CD4-positive, CD25-positive, alpha-beta regulatory T cell (primary cell): ENCODE measurements around the gene MKX. TPM values are rescaled to one million over a fixed set of nuclear protein-coding genes. Genes with fewer than 3 reads are reported as not detected.
"Not testable (repeated sequence)": the region's sequence is repeated elsewhere in the genome, so short reads cannot be mapped to it uniquely, and the experiment has no call there.

Source experiments
- ATAC-seq, 2 donors: fragments of 150-1000 bp; cut with Tn5 transposase; one replicate each; pipeline ENCODE4 v1.10.0; 2021; ENCODE audit warnings: low read depth in 2 of 2, moderate number of reproducible peaks in 2 of 2, moderate library complexity in 1 of 2
- DNase-seq, 3 donors: peaks; one replicate each; pipeline versions ENCODE4 v3.0.0 to v3.0.0-alpha.2; 2012 to 2022; ENCODE audit warnings: mixed read lengths in 1 of 3
- H3K27ac ChIP-seq: one replicate; pipeline ENCODE4 v1.7.0; 2013; ENCODE audit warnings: mild to moderate bottlenecking, low read length; ENCODE audit not compliant: insufficient read depth, poor library complexity, severe bottlenecking
- H3K27me3 ChIP-seq: one replicate; pipeline ENCODE4 v1.7.0; 2013; ENCODE audit warnings: low read length; ENCODE audit not compliant: control insufficient read depth, insufficient read depth
- H3K36me3 ChIP-seq: one replicate; pipeline ENCODE4 v1.7.0; 2013; ENCODE audit warnings: mild to moderate bottlenecking, low read length, moderate library complexity; ENCODE audit not compliant: control insufficient read depth, insufficient read depth
- H3K4me1 ChIP-seq: 2 replicates; pipeline ENCODE4 v1.7.0; 2013; ENCODE audit warnings: mild to moderate bottlenecking, low read length; ENCODE audit not compliant: insufficient read depth, control insufficient read depth, poor library complexity, severe bottlenecking
- H3K4me3 ChIP-seq: one replicate; pipeline ENCODE4 v1.7.0; 2013; ENCODE audit warnings: low read depth, mild to moderate bottlenecking, low read length, moderate library complexity
- H3K9me3 ChIP-seq, 2 experiments: 1 replicate in 1 of 2; 2 replicates in 1 of 2; pipeline ENCODE4 v1.7.0; 2013; ENCODE audit warnings: low read length in 2 of 2, mild to moderate bottlenecking in 1 of 2, moderate library complexity in 1 of 2; ENCODE audit not compliant: control insufficient read depth in 2 of 2
- H3K27ac Mint-ChIP-seq, 3 donors: one replicate each; pipeline ENCODE4 v1.8.0; 2020 to 2022; ENCODE audit warnings: mild to moderate bottlenecking in 3 of 3, mixed read lengths in 3 of 3, moderate library complexity in 2 of 3
- H3K27me3 Mint-ChIP-seq: one replicate; pipeline ENCODE4 v1.8.0; 2022; ENCODE audit warnings: mild to moderate bottlenecking, mixed read lengths
- H3K36me3 Mint-ChIP-seq: one replicate; pipeline ENCODE4 v1.8.0; 2020; ENCODE audit warnings: mixed read lengths
- H3K4me1 Mint-ChIP-seq, 4 donors: one replicate each; pipeline ENCODE4 v1.8.0; 2020 to 2022; ENCODE audit warnings: mixed read lengths in 4 of 4, mild to moderate bottlenecking in 1 of 4
- H3K4me3 Mint-ChIP-seq, 4 donors: one replicate each; pipeline ENCODE4 v1.8.0; 2020 to 2022; ENCODE audit warnings: mild to moderate bottlenecking in 4 of 4, mixed read lengths in 4 of 4, moderate library complexity in 3 of 4
- H3K9me3 Mint-ChIP-seq, 7 donors: one replicate each; pipeline ENCODE4 v1.8.0; 2020 to 2022; ENCODE audit warnings: mixed read lengths in 7 of 7, mild to moderate bottlenecking in 3 of 7, moderate library complexity in 2 of 7
- polyA plus RNA-seq, 4 donors: library from polyadenylated mRNA; unstranded; fragments of 300-500 nt; fragmentation: Illumina TruSeq; gene quantifications; one replicate each; pipeline ENCODE4 v1.2.3, GENCODE V29; 2021
- total RNA-seq: library from RNA; stranded (reverse); gene quantifications from one replicate; pipeline ENCODE4 v1.2.3, GENCODE V29; 2022

The MKX gene
- total and polyA plus RNA-seq, 5 donors from 2014 or later = not detected

- H3K27me3 Mint-ChIP-seq = peaks cover 4% of the 10 kb centered on the region
- Histone ChIP-seq H3K27ac (no peak overlapping the region), H3K36me3 (no peaks in the 10 kb centered on the region), H3K4me1 (no peaks in the 10 kb centered on the region), H3K4me3 (no peak overlapping the region), H3K9me3 (no peaks in the 10 kb centered on the region), H3K27me3 (no peaks in the 10 kb centered on the region)
- peaks cover 0 to 1% (median 0%) of the 10 kb centered on the region in 7 donors for H3K9me3 Mint-ChIP-seq
- no peak overlapping the region for H3K4me3 Mint-ChIP-seq
- no peak for ATAC-seq
- H3K36me3 Mint-ChIP-seq = no peaks in the 10 kb centered on the region
- no peak for DNase-seq
- no peaks in the 10 kb centered on the region for H3K4me1 Mint-ChIP-seq
- no peak overlapping the region for H3K27ac Mint-ChIP-seq
Measured at GRCh38 chr10:27687326-27687725, 58.3 kb downstream of the MKX start.

- no peaks in the 10 kb centered on the region for H3K36me3 Mint-ChIP-seq
- DNase-seq (no peak), ATAC-seq (no peak)
- peaks cover 4% of the 10 kb centered on the region for H3K27me3 Mint-ChIP-seq
- H3K27ac ChIP-seq = no peak overlapping the region
- no peaks in the 10 kb centered on the region for H3K4me1 Mint-ChIP-seq
- H3K4me1 ChIP-seq = no peaks in the 10 kb centered on the region
- H3K9me3 Mint-ChIP-seq = peaks cover 0 to 1% (median 0%) of the 10 kb centered on the region in 7 donors
- no peak overlapping the region for H3K27ac Mint-ChIP-seq
- no peaks in the 10 kb centered on the region for H3K27me3 ChIP-seq
- no peak overlapping the region for H3K4me3 ChIP-seq
- no peaks in the 10 kb centered on the region for H3K36me3 ChIP-seq
- no peaks in the 10 kb centered on the region for H3K9me3 ChIP-seq
- H3K4me3 Mint-ChIP-seq = no peak overlapping the region
Measured at GRCh38 chr10:27685681-27686080, 59.9 kb downstream of the MKX start.

GRCh38 chr10:27683226-27683625 is 62.4 kb downstream of the MKX start:
- H3K27ac Mint-ChIP-seq = no peak overlapping the region
- H3K27me3 Mint-ChIP-seq = peaks cover 6% of the 10 kb centered on the region
- no peak overlapping the region for H3K4me3 Mint-ChIP-seq
- ATAC-seq = no peak
- DNase-seq = no peak
- no peak overlapping the region for H3K27ac ChIP-seq
- no peaks in the 10 kb centered on the region for H3K36me3 Mint-ChIP-seq
- H3K4me1 ChIP-seq = no peaks in the 10 kb centered on the region
- H3K4me3 ChIP-seq = no peak overlapping the region
- peaks cover 0 to 1% (median 0%) of the 10 kb centered on the region in 7 donors for H3K9me3 Mint-ChIP-seq
- no peaks in the 10 kb centered on the region for H3K4me1 Mint-ChIP-seq
- no peaks in the 10 kb centered on the region for H3K27me3 ChIP-seq
- H3K9me3 ChIP-seq = no peaks in the 10 kb centered on the region
- no peaks in the 10 kb centered on the region for H3K36me3 ChIP-seq

- H3K36me3 Mint-ChIP-seq, ATAC-seq: not testable (repeated sequence)
Measured at GRCh38 chr10:27681795-27682194, 63.8 kb downstream of the MKX start.

GRCh38 chr10:27680691-27681605 is 64.7 kb downstream of the MKX start:
- Mint-ChIP-seq H3K4me1 (no peaks in the 10 kb centered on the region), H3K4me3 (no peak overlapping the region), H3K9me3 (peaks cover 0 to 1% (median 0%) of the 10 kb centered on the region in 7 donors), H3K27me3 (peaks cover 14% of the 10 kb centered on the region), H3K27ac (no peak overlapping the region), H3K36me3 (no peaks in the 10 kb centered on the region)
- ATAC-seq = no peak
- Histone ChIP-seq H3K9me3 (no peaks in the 10 kb centered on the region), H3K4me1 (no peaks in the 10 kb centered on the region), H3K4me3 (no peak overlapping the region), H3K27me3 (no peaks in the 10 kb centered on the region), H3K27ac (no peak overlapping the region), H3K36me3 (no peaks in the 10 kb centered on the region)
- DNase-seq = no peak

More at GRCh38 chr10:27681795-27682194, 63.8 kb downstream of the MKX start:
- H3K4me1 ChIP-seq, H3K36me3 ChIP-seq, H3K27ac ChIP-seq, H3K4me3 Mint-ChIP-seq, H3K27ac Mint-ChIP-seq, H3K4me1 Mint-ChIP-seq, DNase-seq, H3K9me3 Mint-ChIP-seq, H3K4me3 ChIP-seq, H3K27me3 ChIP-seq, H3K9me3 ChIP-seq: not testable (repeated sequence)
- H3K27me3 Mint-ChIP-seq = peaks cover 14% of the 10 kb centered on the region

GRCh38 chr10:27680006-27680557 is 65.5 kb downstream of the MKX start:
- no peak overlapping the region for H3K27ac Mint-ChIP-seq
- Histone ChIP-seq H3K27ac (no peak overlapping the region), H3K4me1 (no peaks in the 10 kb centered on the region), H3K4me3 (no peak overlapping the region), H3K27me3 (no peaks in the 10 kb centered on the region), H3K9me3 (no peaks in the 10 kb centered on the region), H3K36me3 (no peaks in the 10 kb centered on the region)
- DNase-seq (no peak), ATAC-seq (no peak)
- H3K4me3 Mint-ChIP-seq = no peak overlapping the region
- peaks cover 14% of the 10 kb centered on the region for H3K27me3 Mint-ChIP-seq
- no peaks in the 10 kb centered on the region for H3K36me3 Mint-ChIP-seq
- H3K9me3 Mint-ChIP-seq = peaks cover 0 to 1% (median 0%) of the 10 kb centered on the region in 7 donors
- no peaks in the 10 kb centered on the region for H3K4me1 Mint-ChIP-seq

GRCh38 chr10:27679369-27679912 is 66.2 kb downstream of the MKX start:
- Mint-ChIP-seq H3K4me1 (no peaks in the 10 kb centered on the region), H3K36me3 (no peaks in the 10 kb centered on the region), H3K4me3 (no peak overlapping the region), H3K27ac (no peak overlapping the region), H3K9me3 (peaks cover 0 to 1% (median 0%) of the 10 kb centered on the region in 7 donors), H3K27me3 (peaks cover 14% of the 10 kb centered on the region)
- Histone ChIP-seq H3K4me1 (no peaks in the 10 kb centered on the region), H3K9me3 (no peaks in the 10 kb centered on the region), H3K4me3 (no peak overlapping the region), H3K27me3 (no peaks in the 10 kb centered on the region), H3K36me3 (no peaks in the 10 kb centered on the region), H3K27ac (no peak overlapping the region)
- ATAC-seq (no peak), DNase-seq (no peak)
